Thyroid gland (tissue), 4 donors: Measurements from ENCODE around the gene ZXDC. TPM values are rescaled to one million over a fixed set of nuclear protein-coding genes. Genes with fewer than 3 reads are reported as not detected.
A peak's percentile ranks its signal among the peaks of the same experiment; 100 is the strongest.

Source experiments
- DNase-seq, 2 donors: peaks; one replicate each; pipeline ENCODE4 v3.0.0-alpha.2; 2019
- H3K27ac ChIP-seq, 3 donors: fragments of 200-600 bp; sonication (generic); 1 replicate in 2 of 3; 2 replicates in 1 of 3; pipeline ENCODE4 v1.5.1; 2016 to 2019; ENCODE audit warnings: mild to moderate bottlenecking in 1 of 3, moderate library complexity in 1 of 3
- H3K27me3 ChIP-seq: fragments of 200-600 bp; sonication (generic); one replicate; pipeline ENCODE4 v1.5.1; 2019
- H3K36me3 ChIP-seq, 2 donors: fragments of 200-600 bp; sonication (generic); one replicate each; pipeline ENCODE4 v1.5.1; 2016 to 2019
- H3K4me1 ChIP-seq, 2 donors: fragments of 200-600 bp; sonication (generic); one replicate each; pipeline ENCODE4 v1.5.1; 2017 to 2019
- H3K4me3 ChIP-seq, 3 donors: fragments of 200-600 bp; sonication (generic); replicated peaks in 1 of 3; 1 replicate in 2 of 3; 2 replicates in 1 of 3; pipeline ENCODE4 v1.5.1; 2016; ENCODE audit warnings: mild to moderate bottlenecking in 1 of 3
- H3K9me3 ChIP-seq: fragments of 200-600 bp; sonication (generic); one replicate; pipeline ENCODE4 v1.5.1; 2017
- CTCF ChIP-seq, 6 experiments: fragments of 200-600 bp in 3 of 6; fragments of 450-650 bp in 3 of 6; sonication (generic) in 3 of 6; IDR thresholded peaks; one replicate each; pipeline ENCODE4 v1.5.1; 2016 to 2019; ENCODE audit warnings: antibody characterized with exemption in 6 of 6, mild to moderate bottlenecking in 2 of 6, inconsistent platforms in 1 of 6, moderate library complexity in 1 of 6
- POLR2A ChIP-seq, 2 donors: fragments of 450-650 bp; IDR thresholded peaks; one replicate each; pipeline ENCODE4 v1.6.1; 2017; ENCODE audit warnings: antibody characterized with exemption in 2 of 2, mild to moderate bottlenecking in 2 of 2, moderate library complexity in 1 of 2
- WGBS, 2 donors: methylation state at CpG; one replicate each; pipeline ENCODE4 v1.1.5; 2017; 5-methylcytosine and 5-hydroxymethylcytosine counted together
- intact Hi-C: fragments of 100-400 bp; cut with DNase I; formaldehyde crosslinking; loops from one replicate; pipeline ENCODE4 v1.15.1; 2023
- total RNA-seq, 4 donors: library from RNA; depleted of rRNA; stranded (reverse); fragments of >200 nt; gene quantifications; one replicate each; pipeline ENCODE4 v1.2.3, GENCODE V29; 2016

The ZXDC gene
- total RNA-seq, result 10 to 100 TPM; 51.5 to 96.8 (median 57.4) TPM

GRCh38 chr3:126475413-126476114 lies at the start of gene ZXDC:
Gene ZXDC (minus strand): TSS chr3:126475891. CDS start chr3:126475865, 26 bp downstream.
- H3K9me3 ChIP-seq, result no peaks in the 10 kb centered on the region
- H3K27me3 ChIP-seq, result no peaks in the 10 kb centered on the region
- 0% methylated on average over 9 of the region's 112 CpGs; no CpG with 5 or more reads in 1 of the 2 donors for WGBS, 2 donors
- H3K36me3 ChIP-seq, result peaks cover 9 to 10% of the 10 kb centered on the region in 2 donors
- intact Hi-C loops, result loop anchor here (10.0 kb wide), 1 partner anchor 211 kb away; no protein-coding TSS in a partner anchor
- peaks cover 31 to 34% of the 10 kb centered on the region in 2 donors for H3K4me1 ChIP-seq
- peak within 1 kb of the TSS; percentile 37 to 61 (median 60) for H3K4me3 ChIP-seq
- DNase-seq, result peak; percentile 96
- TF ChIP-seq CTCF (IDR thresholded peaks at IDR 0.05), result peak in 3 of 6 experiments; percentile 32 to 51 (median 50)
- TF ChIP-seq POLR2A (IDR thresholded peaks at IDR 0.05), result peak; percentile 87 to 93
- peak within 1 kb of the TSS; percentile 56 to 90 (median 85) for H3K27ac ChIP-seq

- no peak for TF ChIP-seq POLR2A (IDR thresholded peaks at IDR 0.05)
- no peak for TF ChIP-seq CTCF (IDR thresholded peaks at IDR 0.05)
- DNase-seq, result no peak
- peaks cover 0 to 8% of the 10 kb centered on the region in 2 donors for H3K4me1 ChIP-seq
- H3K9me3 ChIP-seq, result no peaks in the 10 kb centered on the region
- H3K4me3 ChIP-seq, result no peak overlapping the region
- intact Hi-C loops, result loop anchor here (5.0 kb wide), 1 partner anchor 932 kb away; no protein-coding TSS in a partner anchor
- 86% methylated on average over 9 to 10 of the region's 12 CpGs for WGBS, 2 donors
- no peaks in the 10 kb centered on the region for H3K36me3 ChIP-seq
- H3K27ac ChIP-seq, result no peak overlapping the region
- H3K27me3 ChIP-seq, result no peaks in the 10 kb centered on the region
Observed at GRCh38 chr3:126525091-126525852, 49.6 kb upstream of the ZXDC start.

GRCh38 chr3:126524429-126524988 lies 48.8 kb upstream of the ZXDC start:
- TF ChIP-seq CTCF (IDR thresholded peaks at IDR 0.05) (no peak), POLR2A (IDR thresholded peaks at IDR 0.05) (no peak)
- H3K9me3 ChIP-seq, result no peaks in the 10 kb centered on the region
- H3K4me1 ChIP-seq, result peaks cover 0 to 8% of the 10 kb centered on the region in 2 donors
- H3K4me3 ChIP-seq, result peak overlapping the region in 1 of 3 donors; percentile 14
- no peaks in the 10 kb centered on the region for H3K27me3 ChIP-seq
- intact Hi-C loops, result loop anchor here (5.0 kb wide), 1 partner anchor 1023 kb away; no protein-coding TSS in a partner anchor
- no peak for DNase-seq
- WGBS, 2 donors, result 25 to 36% methylated on average over 10 to 12 of the region's 31 CpGs
- no peaks in the 10 kb centered on the region for H3K36me3 ChIP-seq
- no peak overlapping the region for H3K27ac ChIP-seq

GRCh38 chr3:126523745-126524428 lies 48.2 kb upstream of the ZXDC start, which contains the start of gene CHST13:
Gene CHST13 (plus strand): TSS chr3:126524155. CDS start chr3:126524333, 178 bp downstream.
- intact Hi-C loops, result loop anchor here (5.0 kb wide), 1 partner anchor 1023 kb away; no protein-coding TSS in a partner anchor
- no peak for TF ChIP-seq CTCF (IDR thresholded peaks at IDR 0.05)
- TF ChIP-seq POLR2A (IDR thresholded peaks at IDR 0.05), result no peak
- Histone ChIP-seq H3K9me3 (no peaks in the 10 kb centered on the region), H3K27me3 (no peaks in the 10 kb centered on the region), H3K36me3 (no peaks in the 10 kb centered on the region), H3K4me1 (peaks cover 0 to 8% of the 10 kb centered on the region in 2 donors), H3K4me3 (peak within 1 kb of the TSS in 1 of 3 donors; percentile 14), H3K27ac (no peak within 1 kb of the TSS)
- WGBS, 2 donors, result 7 to 45% methylated on average over 8 to 11 of the region's 56 CpGs
- DNase-seq, result peak; percentile 32 to 42
